Subcutaneous adipose tissue (tissue), 4 donors: ENCODE results near the gene DESI1. TPM values are rescaled to one million over a fixed set of nuclear protein-coding genes. Genes with fewer than 3 reads are reported as not detected.

Source experiments
- CTCF ChIP-seq: fragments of 450-650 bp; IDR thresholded peaks from one replicate; pipeline ENCODE4 v1.5.1; 2016; ENCODE audit warnings: low read depth, mild to moderate bottlenecking, control low read depth, antibody characterized with exemption, moderate library complexity
- total RNA-seq, 4 donors: library from RNA; depleted of rRNA; stranded (reverse); fragments of >200 nt; gene quantifications; one replicate each; pipeline ENCODE4 v1.1.0, GENCODE V29; 2016

DESI1 gene
- total RNA-seq, 4 donors from 2014 or later, result 9.2 to 29.0 (median 17.8) TPM

- no peak for TF ChIP-seq CTCF
Observed at GRCh38 chr22:41561788-41562187, 59.1 kb downstream of the DESI1 start.

DNA sequence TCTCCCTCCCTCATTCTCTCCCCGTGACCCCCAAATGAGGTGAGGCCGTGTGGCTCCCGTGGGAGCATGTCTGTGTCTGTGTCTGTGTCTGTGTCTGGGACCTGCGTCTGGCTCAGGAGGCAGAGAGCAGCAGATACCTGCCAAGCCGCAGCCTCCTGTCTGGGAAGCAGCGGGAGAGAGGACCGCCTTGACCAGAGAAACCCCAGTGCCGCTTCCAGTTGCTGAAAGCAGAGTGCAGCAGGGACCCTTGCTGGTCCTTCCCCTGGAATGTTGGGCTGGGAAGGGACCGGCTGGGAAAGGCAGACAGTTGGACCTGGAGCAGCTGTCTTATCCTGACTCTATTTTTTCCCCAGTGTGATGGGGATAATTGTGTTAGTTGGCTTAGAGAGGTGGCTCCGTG, 59.5 kb downstream of the DESI1 start:
- TF ChIP-seq CTCF, result no peak

DNA sequence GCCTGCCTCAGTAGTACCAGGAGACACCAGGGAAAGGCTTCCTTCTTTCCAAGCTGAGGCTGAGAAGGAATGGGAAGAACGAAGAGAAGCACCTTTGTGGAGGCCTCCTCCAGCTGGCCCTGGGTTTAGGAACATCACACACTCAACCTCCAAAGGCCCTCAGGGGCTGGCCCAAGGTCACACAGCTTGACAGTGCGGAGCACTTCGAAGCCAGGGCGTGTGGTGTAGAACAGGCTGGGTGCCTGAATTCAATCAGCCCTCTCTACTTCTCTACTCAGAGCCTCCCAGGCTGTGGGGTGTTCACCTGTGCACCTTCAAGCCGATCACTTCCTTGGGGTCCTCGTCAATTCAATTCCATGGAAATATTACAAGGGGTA, 60.8 kb downstream of the DESI1 start:
- no peak for TF ChIP-seq CTCF

- TF ChIP-seq CTCF, result no peak
Observed at GRCh38 chr22:41557401-41558240, 63.2 kb downstream of the DESI1 start.

DNA sequence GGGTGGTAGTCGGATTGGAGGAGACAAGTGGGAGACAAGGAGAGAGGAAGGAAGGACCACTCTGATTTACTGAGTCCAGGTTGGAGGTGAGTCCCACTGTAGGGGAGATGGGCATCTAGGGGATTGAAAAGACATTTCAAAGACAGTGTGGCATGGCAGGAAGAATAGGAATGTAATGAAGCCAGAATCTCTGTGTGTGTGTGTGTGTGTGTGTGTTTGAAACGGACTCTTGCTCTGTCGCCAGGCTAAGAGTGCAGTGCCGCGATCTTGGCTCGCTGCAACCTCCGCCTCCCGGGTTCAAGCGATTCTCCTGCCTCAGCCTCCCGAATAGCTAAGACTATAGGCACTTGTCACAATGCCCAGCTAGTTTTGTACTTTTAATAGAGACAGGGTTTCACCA, 64.3 kb downstream of the DESI1 start:
- no peak for TF ChIP-seq CTCF

GRCh38 chr22:41555325-41555982, 65.4 kb downstream of the DESI1 start:
- no peak for TF ChIP-seq CTCF

DNA sequence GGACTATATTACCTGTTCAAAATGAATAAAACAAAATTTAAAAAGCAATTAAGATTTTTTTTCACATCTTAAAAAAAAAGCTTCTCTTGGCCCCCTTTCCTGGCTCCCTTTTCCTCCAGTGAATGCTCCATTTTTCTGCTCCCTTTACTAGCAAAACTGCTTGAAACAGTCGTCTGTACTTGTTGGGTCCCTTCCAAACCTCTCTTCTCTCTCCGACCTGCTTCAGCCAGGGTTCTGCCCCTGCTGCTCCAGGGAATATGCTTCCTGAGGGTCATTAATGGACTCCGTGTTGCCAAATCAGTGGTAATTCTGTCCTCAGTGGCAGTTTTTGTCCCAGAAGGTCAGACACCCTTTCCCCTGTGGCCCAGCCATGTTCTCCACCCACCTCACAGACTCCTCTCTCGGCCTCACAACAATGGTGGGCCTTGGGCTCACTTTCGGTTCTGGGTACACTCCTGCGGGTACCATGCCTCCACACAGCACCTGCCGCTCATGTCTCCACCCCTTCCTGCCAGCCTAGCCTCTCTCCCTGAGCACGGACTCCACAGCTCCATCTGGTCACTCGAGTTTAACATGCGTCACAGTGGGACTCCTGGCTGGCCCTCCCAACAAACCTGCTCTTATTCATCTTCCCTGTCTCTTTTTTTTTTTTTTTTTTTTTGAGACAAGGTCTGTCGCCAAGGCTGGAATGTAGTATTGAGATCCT, 68.8 kb downstream of the DESI1 start:
- TF ChIP-seq CTCF, result no peak
